Pancreas (tissue), 10 donors: ENCODE data around the gene ADGRE1. TPM values are rescaled to one million over a fixed set of nuclear protein-coding genes. Genes with fewer than 3 reads are reported as not detected.

ENCODE experiments used
- ATAC-seq, 4 donors: fragments of 200-7000 bp; cut with Tn5 transposase; one replicate each; pipeline versions ENCODE4 v1.8.0 to v1.9.1; 2020; ENCODE audit warnings: mild to moderate bottlenecking in 4 of 4, moderate library complexity in 4 of 4
- DNase-seq, 6 donors: peaks; one replicate each; pipeline ENCODE4 v3.0.0-alpha.2; 2020
- FAIRE-seq: peaks from 2 replicates; lab custom pipeline; 2012; peaks lifted over from hg19 to GRCh38; lab: Jason Lieb, UNC
- H3K27ac ChIP-seq, 4 donors: fragments of 200-600 bp; sonication (generic); 1 replicate in 3 of 4; 2 replicates in 1 of 4; pipeline versions ENCODE4 v1.5.0 to v1.8.0; 2020
- H3K27me3 ChIP-seq, 4 donors: fragments of 200-600 bp; one replicate each; pipeline ENCODE4 v1.8.0; 2021
- H3K36me3 ChIP-seq, 3 donors: fragments of 200-600 bp; sonication (generic) in 1 of 3; one replicate each; pipeline versions ENCODE4 v1.5.0 to v1.8.0; 2020 to 2021
- H3K4me1 ChIP-seq, 3 donors: fragments of 200-600 bp; one replicate each; pipeline ENCODE4 v1.8.0; 2021
- H3K4me3 ChIP-seq, 4 donors: fragments of 200-600 bp; sonication (generic) in 2 of 4; one replicate each; pipeline versions ENCODE4 v1.5.0 to v1.8.0; 2020 to 2021
- H3K9me3 ChIP-seq, 4 donors: fragments of 200-600 bp; one replicate each; pipeline ENCODE4 v1.8.0; 2021
- WGBS, 2 donors: extraction: QIAGEN DNeasy Blood & Tissue Kit; methylation state at CpG; one replicate each; pipeline ENCODE4 v1.1.7; 2013; 5-methylcytosine and 5-hydroxymethylcytosine counted together
- intact Hi-C, 3 donors: fragments of 100-400 bp; cut with DNase I; formaldehyde crosslinking; loops; one replicate each; pipeline versions ENCODE4 v1.11.1 to v1.14.2; 2022
- polyA plus RNA-seq, 2 donors: library from polyadenylated mRNA; stranded (reverse); fragments of 200-250 nt; gene quantifications; one replicate each; pipeline ENCODE4 v1.2.3, GENCODE V29; 2013
- total RNA-seq, 6 donors: library from RNA; stranded (reverse); fragmentation: NEBNext Ultra II Directional in 4 of 6; extraction: Animal tissue kit (Norgen Biotek cat#: 25700) in 4 of 6; gene quantifications; one replicate each; pipeline versions ENCODE4 v1.2.1 to v1.2.4, GENCODE V29; 2021 to 2023
- TF ChIP-seq, protein P1 (sequence below), 4 donors: fragments of 200-600 bp; sonication (generic) in 3 of 4; IDR thresholded peaks; one replicate each; pipeline versions ENCODE4 v1.5.0 to v1.8.0; 2021; ENCODE audit warnings: antibody characterized with exemption in 4 of 4
- donor health status: healthy with polysubstance abuse.
- donor health status: DM: no; HTN: no; CAD: no; lungs with moderate emphysema.
- donor health status: DM: no; HTN: no; CAD: no.
- donor health status: control.
- donor health status: control.
- donor health status: Bipolar disorder and iron deficiency.
- donor health status: DM: yes; HTN: yes; CAD: no.
- donor health status: DM: no; HTN: no; CAD: no.
- donor health status: DM: no; HTN: no; CAD: no.
- donor health status: DM: yes; HTN: yes; CAD: no.

Gene ADGRE1
- total and polyA plus RNA-seq, 8 donors: 0.07 to 0.73 (median 0.28) TPM; not detected in 3

DNA sequence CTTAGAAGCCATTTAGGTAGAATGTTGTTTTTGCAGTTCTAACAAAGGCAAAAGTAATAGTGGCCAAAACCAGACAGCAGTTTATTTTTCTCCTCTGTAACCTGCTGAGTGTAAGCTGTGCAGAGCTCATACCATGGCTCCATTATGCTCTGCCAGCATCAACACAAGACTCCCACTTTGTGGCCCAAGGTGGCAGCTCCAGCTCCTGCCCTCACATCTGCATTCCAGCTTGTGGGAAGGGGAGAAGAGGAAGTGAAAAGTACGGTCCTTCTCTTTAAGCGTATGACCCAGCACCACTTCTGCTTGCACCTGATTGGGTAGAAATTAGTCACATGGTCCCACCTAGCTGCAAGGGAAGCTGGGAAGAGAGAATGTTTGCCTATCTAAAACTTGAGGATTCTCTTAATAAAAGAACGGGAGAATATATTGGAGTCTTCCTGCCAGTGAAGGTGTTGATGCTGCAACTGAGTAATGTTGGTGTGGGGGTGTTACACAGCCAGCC, 19.2 kb downstream of the ADGRE1 start:
- Histone ChIP-seq H3K4me1 (no peaks in the 10 kb centered on the region), H3K9me3 (no peaks in the 10 kb centered on the region), H3K27me3 (peaks cover 0 to 3% (median 0%) of the 10 kb centered on the region in 4 donors), H3K4me3 (no peak overlapping the region), H3K27ac (no peak overlapping the region), H3K36me3 (no peaks in the 10 kb centered on the region)
- TF ChIP-seq, protein P1, sequence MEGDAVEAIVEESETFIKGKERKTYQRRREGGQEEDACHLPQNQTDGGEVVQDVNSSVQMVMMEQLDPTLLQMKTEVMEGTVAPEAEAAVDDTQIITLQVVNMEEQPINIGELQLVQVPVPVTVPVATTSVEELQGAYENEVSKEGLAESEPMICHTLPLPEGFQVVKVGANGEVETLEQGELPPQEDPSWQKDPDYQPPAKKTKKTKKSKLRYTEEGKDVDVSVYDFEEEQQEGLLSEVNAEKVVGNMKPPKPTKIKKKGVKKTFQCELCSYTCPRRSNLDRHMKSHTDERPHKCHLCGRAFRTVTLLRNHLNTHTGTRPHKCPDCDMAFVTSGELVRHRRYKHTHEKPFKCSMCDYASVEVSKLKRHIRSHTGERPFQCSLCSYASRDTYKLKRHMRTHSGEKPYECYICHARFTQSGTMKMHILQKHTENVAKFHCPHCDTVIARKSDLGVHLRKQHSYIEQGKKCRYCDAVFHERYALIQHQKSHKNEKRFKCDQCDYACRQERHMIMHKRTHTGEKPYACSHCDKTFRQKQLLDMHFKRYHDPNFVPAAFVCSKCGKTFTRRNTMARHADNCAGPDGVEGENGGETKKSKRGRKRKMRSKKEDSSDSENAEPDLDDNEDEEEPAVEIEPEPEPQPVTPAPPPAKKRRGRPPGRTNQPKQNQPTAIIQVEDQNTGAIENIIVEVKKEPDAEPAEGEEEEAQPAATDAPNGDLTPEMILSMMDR (IDR thresholded peaks at IDR 0.05): no peak
- DNase-seq: no peak
- no peak for ATAC-seq
- WGBS, 2 donors: 35 to 45% methylated on average over 3 of the region's 3 CpGs
- intact Hi-C loops: no loop called here
- no peak for FAIRE-seq

DNA sequence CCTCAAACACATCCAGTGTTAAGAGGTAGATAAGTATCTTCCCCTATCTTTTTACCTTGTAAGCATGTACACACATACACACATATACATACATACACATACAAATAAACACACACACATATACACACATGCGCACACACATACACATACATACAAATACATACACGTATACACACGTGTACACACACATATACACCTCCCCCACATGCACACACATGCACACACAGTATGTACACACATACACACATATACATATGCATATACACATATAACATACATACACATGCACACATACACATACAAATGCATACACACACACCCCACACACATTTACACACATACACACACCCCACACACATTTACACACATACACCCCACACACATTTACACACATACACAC, 24.1 kb downstream of the ADGRE1 start:
- TF ChIP-seq, protein P1 (IDR thresholded peaks at IDR 0.05): no peak
- no peak overlapping the region for H3K4me3 ChIP-seq
- WGBS, 2 donors: 35 to 38% methylated on average over 3 of the region's 3 CpGs
- FAIRE-seq (no peak), ATAC-seq (no peak), DNase-seq (no peak)
- intact Hi-C loops: no loop called here
- H3K9me3 ChIP-seq: no peaks in the 10 kb centered on the region
- H3K36me3 ChIP-seq: no peaks in the 10 kb centered on the region
- H3K27me3 ChIP-seq: peaks cover 0 to 3% (median 0%) of the 10 kb centered on the region in 4 donors
- H3K27ac ChIP-seq: no peak overlapping the region
- H3K4me1 ChIP-seq: no peaks in the 10 kb centered on the region

DNA sequence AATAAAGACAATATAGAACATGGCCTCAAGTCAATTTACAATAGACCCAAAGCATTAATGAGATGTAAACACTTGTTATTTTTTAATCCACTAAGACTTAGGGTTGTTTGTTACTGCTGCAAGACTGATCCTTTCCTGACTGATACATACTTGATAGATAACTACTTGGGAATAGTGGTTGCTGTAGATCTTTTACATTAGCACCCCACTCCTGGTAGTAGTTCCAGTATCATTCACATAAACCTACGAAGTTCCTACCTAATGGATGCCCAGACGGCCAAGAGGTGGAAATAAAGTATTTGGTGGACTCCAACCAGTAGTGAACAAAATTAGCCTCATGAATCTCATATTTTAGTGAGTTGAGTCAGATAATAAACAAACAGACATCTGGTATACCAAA, 26.9 kb downstream of the ADGRE1 start:
- Histone ChIP-seq H3K27me3 (no peaks in the 10 kb centered on the region), H3K36me3 (no peaks in the 10 kb centered on the region), H3K4me1 (no peaks in the 10 kb centered on the region), H3K27ac (no peak overlapping the region), H3K4me3 (no peak overlapping the region), H3K9me3 (no peaks in the 10 kb centered on the region)
- 22 to 34% methylated on average over 2 of the region's 2 CpGs for WGBS, 2 donors
- FAIRE-seq (no peak), DNase-seq (no peak), ATAC-seq (no peak)
- TF ChIP-seq, protein P1 (IDR thresholded peaks at IDR 0.05): no peak
- intact Hi-C loops: no loop called here

DNA sequence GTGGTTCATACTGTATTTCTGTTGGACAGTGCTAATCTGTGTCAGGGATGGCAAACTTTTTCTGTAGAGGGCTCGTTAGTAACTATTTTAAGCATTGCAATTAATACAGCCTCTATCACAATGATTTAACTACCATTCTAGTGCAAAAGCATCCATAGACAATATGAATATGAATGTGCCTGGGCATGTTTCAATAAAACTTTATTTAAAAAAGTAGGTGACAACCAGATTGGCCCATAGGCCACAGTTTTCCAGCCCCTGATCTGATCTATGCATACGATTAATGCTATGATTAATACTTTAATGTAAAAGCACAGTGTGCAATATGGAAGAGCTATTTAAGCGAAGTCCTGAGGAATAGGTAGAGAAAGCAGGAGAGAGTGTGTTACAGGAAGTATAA, 29.6 kb downstream of the ADGRE1 start:
- intact Hi-C loops: no loop called here
- FAIRE-seq: no peak

DNA sequence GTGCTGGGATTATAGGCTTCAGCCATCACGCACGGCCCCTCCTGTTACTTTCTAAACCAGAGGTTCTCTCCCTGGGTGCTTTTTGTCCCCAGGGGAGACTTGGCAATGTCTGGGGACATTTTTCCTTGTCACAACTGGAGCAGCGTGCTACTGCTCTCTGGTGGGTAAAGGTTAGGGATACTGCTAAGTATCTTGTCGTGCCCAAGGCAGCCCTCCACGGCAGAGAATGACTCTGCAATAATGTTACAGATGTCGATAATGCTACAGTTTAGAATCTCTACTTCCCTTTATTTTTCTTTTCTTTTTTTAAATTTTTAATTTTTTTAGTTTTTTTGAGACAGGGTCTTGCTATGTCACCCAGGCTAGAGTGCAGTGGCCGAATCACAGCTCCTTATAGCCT, 38.0 kb downstream of the ADGRE1 start:
- Histone ChIP-seq H3K27ac (no peak overlapping the region), H3K4me3 (no peak overlapping the region), H3K36me3 (no peaks in the 10 kb centered on the region), H3K4me1 (no peaks in the 10 kb centered on the region), H3K9me3 (no peaks in the 10 kb centered on the region), H3K27me3 (no peaks in the 10 kb centered on the region)
- TF ChIP-seq, protein P1 (IDR thresholded peaks at IDR 0.05): no peak
- DNase-seq (no peak), ATAC-seq (no peak), FAIRE-seq (no peak)
- intact Hi-C loops: no loop called here
- 57 to 70% methylated on average over 7 of the region's 7 CpGs for WGBS, 2 donors

More for the DNA sequence above, 29.6 kb downstream of the ADGRE1 start:
- Histone ChIP-seq H3K4me3 (no peak overlapping the region), H3K4me1 (no peaks in the 10 kb centered on the region), H3K9me3 (no peaks in the 10 kb centered on the region), H3K36me3 (no peaks in the 10 kb centered on the region), H3K27me3 (no peaks in the 10 kb centered on the region), H3K27ac (no peak overlapping the region)
- DNase-seq (no peak), ATAC-seq (no peak)
- WGBS, 2 donors: 69 to 84% methylated on average over 3 of the region's 3 CpGs
- TF ChIP-seq, protein P1 (IDR thresholded peaks at IDR 0.05): no peak
